ENCODE results near the gene BCL3. TPM values are rescaled to one million over a fixed set of nuclear protein-coding genes. Genes with fewer than 3 reads are reported as not detected.

BCL3 gene
- total and polyA plus RNA-seq, 12 donors = 7.1 to 76.3 (median 20.9) TPM

DNA sequence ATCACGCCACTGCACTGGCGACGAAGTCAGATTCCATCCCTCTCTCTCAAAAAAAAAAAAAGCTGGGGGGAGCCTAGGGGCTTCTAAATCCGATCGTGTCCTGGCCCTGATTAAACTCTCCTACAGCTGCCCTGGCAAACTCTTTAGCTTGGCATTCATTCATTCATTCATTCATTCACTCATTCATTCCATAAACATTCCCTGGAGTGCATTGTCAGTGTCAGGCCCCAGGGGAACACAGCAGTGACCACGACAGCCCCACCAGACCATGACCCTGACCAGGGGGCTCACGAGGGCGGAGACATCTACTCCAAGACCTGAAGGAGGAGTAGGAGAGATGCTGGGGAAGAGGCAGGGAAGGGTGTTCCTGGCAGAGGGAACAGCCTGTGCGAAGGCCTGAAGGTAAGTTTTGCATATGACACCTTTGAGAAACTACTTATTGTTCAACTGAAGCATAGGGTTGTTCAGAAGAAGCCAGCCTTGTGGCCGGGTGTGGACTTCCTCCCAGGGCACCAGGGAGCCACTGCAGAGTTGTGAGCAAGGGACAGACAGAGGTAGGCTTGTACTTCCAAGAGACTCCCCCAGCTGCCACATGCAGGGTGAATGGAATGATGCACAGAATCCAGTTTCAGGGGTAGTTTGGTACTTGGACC lies 25.1 kb upstream of the BCL3 start:
- peak overlapping the region in 9 of 10 donors; percentile 0 to 60 (median 28) for H3K27ac ChIP-seq
- no peaks in the 10 kb centered on the region for H3K27me3 ChIP-seq
- H3K36me3 ChIP-seq = no peaks in the 10 kb centered on the region
- H3K4me3 ChIP-seq = no peak overlapping the region
- WGBS, 2 donors = 61% methylated on average over 10 of the region's 10 CpGs
- TF ChIP-seq, protein P1, sequence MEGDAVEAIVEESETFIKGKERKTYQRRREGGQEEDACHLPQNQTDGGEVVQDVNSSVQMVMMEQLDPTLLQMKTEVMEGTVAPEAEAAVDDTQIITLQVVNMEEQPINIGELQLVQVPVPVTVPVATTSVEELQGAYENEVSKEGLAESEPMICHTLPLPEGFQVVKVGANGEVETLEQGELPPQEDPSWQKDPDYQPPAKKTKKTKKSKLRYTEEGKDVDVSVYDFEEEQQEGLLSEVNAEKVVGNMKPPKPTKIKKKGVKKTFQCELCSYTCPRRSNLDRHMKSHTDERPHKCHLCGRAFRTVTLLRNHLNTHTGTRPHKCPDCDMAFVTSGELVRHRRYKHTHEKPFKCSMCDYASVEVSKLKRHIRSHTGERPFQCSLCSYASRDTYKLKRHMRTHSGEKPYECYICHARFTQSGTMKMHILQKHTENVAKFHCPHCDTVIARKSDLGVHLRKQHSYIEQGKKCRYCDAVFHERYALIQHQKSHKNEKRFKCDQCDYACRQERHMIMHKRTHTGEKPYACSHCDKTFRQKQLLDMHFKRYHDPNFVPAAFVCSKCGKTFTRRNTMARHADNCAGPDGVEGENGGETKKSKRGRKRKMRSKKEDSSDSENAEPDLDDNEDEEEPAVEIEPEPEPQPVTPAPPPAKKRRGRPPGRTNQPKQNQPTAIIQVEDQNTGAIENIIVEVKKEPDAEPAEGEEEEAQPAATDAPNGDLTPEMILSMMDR (IDR thresholded peaks at IDR 0.05) = no peak
- no peaks in the 10 kb centered on the region for H3K9me3 ChIP-seq
- peaks cover 17 to 70% (median 53%) of the 10 kb centered on the region in 9 donors for H3K4me1 ChIP-seq
- ATAC-seq = peak in 7 of 8 donors; percentile 32 to 56 (median 43)
- DNase-seq = no peak
- intact Hi-C loops (cut with DNase I) = loop anchor here in 8 of 10 donors (2.0 to 10.0 kb wide), 6 partner anchors 34 to 121 kb away; partner anchors contain the start of gene NECTIN2 (in 2 of the 8)

DNA sequence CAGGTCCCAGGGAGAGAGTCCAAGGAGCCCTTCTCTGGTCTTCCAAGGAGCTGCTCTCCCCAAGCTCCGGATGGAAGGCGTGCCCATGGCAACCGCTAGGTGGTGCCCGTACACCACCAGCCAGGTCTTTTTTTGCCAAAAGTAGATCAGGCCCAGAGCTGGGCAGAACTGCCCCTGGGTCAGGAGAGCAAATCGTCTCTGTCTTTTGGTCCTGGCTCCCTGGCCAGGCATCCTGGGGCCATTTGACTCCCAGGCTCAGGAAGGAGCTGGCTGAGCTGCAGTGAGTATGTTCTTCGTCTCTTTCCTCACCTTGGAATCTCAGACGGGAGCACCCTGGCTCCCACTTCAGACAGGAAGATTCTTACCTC lies 24.6 kb upstream of the BCL3 start:
- ATAC-seq (peak; percentile 89 to 94 (median 90)), DNase-seq (peak; percentile 83 to 84)
- Histone ChIP-seq H3K4me1 (peaks cover 12 to 65% (median 48%) of the 10 kb centered on the region in 9 donors), H3K27ac (peak overlapping the region in 9 of 10 donors; percentile 0 to 60 (median 28)), H3K9me3 (no peaks in the 10 kb centered on the region), H3K4me3 (no peak overlapping the region), H3K36me3 (no peaks in the 10 kb centered on the region), H3K27me3 (no peaks in the 10 kb centered on the region)
- TF ChIP-seq, protein P1 (IDR thresholded peaks at IDR 0.05) = peak; percentile 94 to 100 (median 99)
- 11 to 14% methylated on average over 7 of the region's 7 CpGs for WGBS, 2 donors
- intact Hi-C loops (cut with DNase I) = loop anchor here (1.0 to 10.0 kb wide), 7 partner anchors 33 to 121 kb away; partner anchors contain the start of gene NECTIN2 (in 2 of the 10)

DNA sequence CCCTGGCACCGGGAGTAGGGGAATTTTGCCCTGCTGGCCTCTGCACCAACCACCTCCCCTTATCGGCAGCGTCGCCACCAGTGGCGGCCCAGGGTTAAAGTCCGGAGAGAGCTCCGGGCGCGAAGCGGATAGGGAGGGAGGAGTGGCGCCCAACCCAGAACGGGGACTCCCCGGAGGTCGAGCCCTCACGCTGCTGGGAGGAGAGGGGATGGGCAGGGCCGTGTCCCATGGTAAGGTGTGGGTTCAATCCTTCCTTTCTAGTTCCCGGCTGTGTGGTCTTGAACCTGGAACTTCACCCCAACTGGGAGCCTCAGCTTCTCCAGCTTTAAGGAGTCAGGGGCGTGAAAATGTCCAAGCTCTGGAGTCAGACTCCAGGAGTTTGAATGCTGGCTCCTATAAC lies 23.3 kb upstream of the BCL3 start:
- Histone ChIP-seq H3K9me3 (no peaks in the 10 kb centered on the region), H3K4me1 (peaks cover 7 to 59% (median 42%) of the 10 kb centered on the region in 9 donors), H3K36me3 (no peaks in the 10 kb centered on the region), H3K4me3 (peak overlapping the region in 4 of 10 donors; percentile 0 to 12 (median 7)), H3K27ac (peak overlapping the region in 5 of 10 donors; percentile 29 to 54 (median 47)), H3K27me3 (no peaks in the 10 kb centered on the region)
- TF ChIP-seq, protein P1 (IDR thresholded peaks at IDR 0.05) = no peak
- peak in 7 of 8 donors; percentile 37 to 66 (median 58) for ATAC-seq
- DNase-seq = peak in 1 of 2 donors; percentile 52
- intact Hi-C loops (cut with DNase I) = loop anchor here in 4 of 10 donors (2.0 to 10.0 kb wide), 2 partner anchors 46 to 120 kb away; partner anchors contain the start of gene NECTIN2 (in 2 of the 4)
- 14 to 16% methylated on average over 18 of the region's 18 CpGs for WGBS, 2 donors

DNA sequence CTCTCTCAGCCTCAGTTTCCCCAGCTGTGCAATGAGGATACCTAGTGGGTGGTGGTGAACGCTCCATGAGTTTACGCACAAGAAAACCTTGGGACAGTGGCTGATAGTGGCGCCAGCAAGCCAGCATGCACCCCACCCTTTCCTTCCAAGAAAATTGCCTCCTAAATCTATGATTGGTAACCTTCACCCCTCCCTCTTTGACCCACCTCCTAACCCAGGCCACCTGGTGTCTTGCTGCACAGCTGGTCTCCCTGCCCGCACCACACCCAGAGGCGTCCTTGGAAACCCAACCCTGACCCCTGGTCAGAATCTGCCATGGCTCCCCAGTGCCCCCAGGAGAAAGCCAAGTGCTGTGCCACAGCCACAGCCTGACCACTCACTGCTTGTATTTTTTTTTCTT lies 22.8 kb upstream of the BCL3 start:
- peak overlapping the region in 4 of 10 donors; percentile 29 to 54 (median 50) for H3K27ac ChIP-seq
- no peaks in the 10 kb centered on the region for H3K9me3 ChIP-seq
- H3K4me1 ChIP-seq = peaks cover 7 to 57% (median 42%) of the 10 kb centered on the region in 9 donors
- ATAC-seq = peak in 6 of 8 donors; percentile 7 to 20 (median 16)
- TF ChIP-seq, protein P1 (IDR thresholded peaks at IDR 0.05) = no peak
- H3K27me3 ChIP-seq = no peaks in the 10 kb centered on the region
- H3K36me3 ChIP-seq = no peaks in the 10 kb centered on the region
- 71 to 86% methylated on average over 5 of the region's 5 CpGs for WGBS, 2 donors
- H3K4me3 ChIP-seq = peak overlapping the region in 2 of 10 donors; percentile 0 to 10
- intact Hi-C loops (cut with DNase I) = loop anchor here in 4 of 10 donors (2.0 to 10.0 kb wide), 2 partner anchors 45 to 119 kb away; partner anchors contain the start of gene NECTIN2 (in 2 of the 4)
- no peak for DNase-seq

Data from heart right ventricle (tissue), 16 donors.